ENCODE measurements around the gene MYO3B.

MYO3B gene

GRCh38 chr2:170695521-170696410, 517.8 kb downstream of the MYO3B start:
- no peak for TF ChIP-seq CTCF (conservative IDR thresholded peaks at IDR 0.05; ENCODE audit: low read depth, low read length)
- no peak for DNase-seq (ENCODE audit: low read depth)
- no peak overlapping the region for H3K4me3 ChIP-seq (ENCODE audit: low read length)

GRCh38 chr2:170696948-170697347, 519.0 kb downstream of the MYO3B start:
- no peak for DNase-seq (ENCODE audit: low read depth)
- no peak overlapping the region for H3K4me3 ChIP-seq (ENCODE audit: low read length)
- TF ChIP-seq CTCF (conservative IDR thresholded peaks at IDR 0.05; ENCODE audit: low read depth, low read length): no peak

- TF ChIP-seq CTCF (conservative IDR thresholded peaks at IDR 0.05; ENCODE audit: low read depth, low read length): no peak
- no peak for DNase-seq (ENCODE audit: low read depth)
- no peak overlapping the region for H3K4me3 ChIP-seq (ENCODE audit: low read length)
Measured at GRCh38 chr2:170701011-170701410, 523.1 kb downstream of the MYO3B start.

GRCh38 chr2:170703776-170704476, 526.0 kb downstream of the MYO3B start:
- DNase-seq (ENCODE audit: low read depth): no peak
- no peak for TF ChIP-seq CTCF (conservative IDR thresholded peaks at IDR 0.05; ENCODE audit: low read depth, low read length)
- no peak overlapping the region for H3K4me3 ChIP-seq (ENCODE audit: low read length)

Data from retinal pigment epithelial cell (primary cell).